ENCODE data around the gene RBM4.

Gene RBM4

GRCh38 chr11:66691311-66691980 is 52.9 kb downstream of the RBM4 start:
- no peak for DNase-seq

- no peak for DNase-seq
Measured at GRCh38 chr11:66692446-66692845, 53.9 kb downstream of the RBM4 start.

DNA sequence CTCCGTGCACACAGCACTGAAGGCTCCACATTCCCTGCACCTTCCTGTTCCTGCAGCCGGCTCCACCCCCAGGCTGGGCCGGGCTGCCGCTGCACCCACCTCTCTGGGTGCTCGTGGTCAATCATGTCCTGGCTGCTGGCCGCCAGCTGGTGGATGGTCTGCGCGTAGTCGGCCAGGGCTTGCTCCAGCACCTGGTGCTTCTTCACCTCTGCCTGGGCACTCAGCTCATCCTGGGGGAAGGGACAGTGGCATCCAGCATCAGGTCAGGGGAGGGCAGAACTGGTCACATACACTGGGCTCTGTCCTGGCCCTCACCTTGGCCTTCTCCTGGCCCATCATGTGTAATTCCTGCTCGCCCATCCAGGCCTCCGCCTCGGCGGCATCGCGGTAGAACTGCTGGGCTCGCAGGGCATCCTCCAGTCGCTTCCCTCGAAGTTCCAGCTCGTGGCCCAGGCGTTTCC is 54.4 kb downstream of the RBM4 start:
- DNase-seq: no peak

GRCh38 chr11:66693356-66694055 is 55.0 kb downstream of the RBM4 start:
- no peak for DNase-seq

- no peak for DNase-seq
Measured at GRCh38 chr11:66694056-66694410, 55.5 kb downstream of the RBM4 start.

- peak; percentile 90 for DNase-seq
Measured at GRCh38 chr11:66694732-66695207, 56.3 kb downstream of the RBM4 start.

All from NCI-H226 (cell line).